Common myeloid progenitor, CD34-positive (primary cell): Measurements from ENCODE around the gene DPP8.

Experiments used
- CTCF ChIA-PET: fragments of 350-600 bp; sonication (Branson Sonifier 250); formaldehyde crosslinking; loops from one replicate; lab custom pipeline; 2021; ENCODE audit warnings: antibody characterized with exemption; lab: Charles Lee
- POLR2A ChIA-PET: fragments of 350-600 bp; sonication (Branson Sonifier 250); formaldehyde crosslinking; loops from one replicate; lab custom pipeline; 2021; ENCODE audit warnings: antibody characterized with exemption; lab: Charles Lee
- DNase-seq, 3 donors: peaks; one replicate each; pipeline versions ENCODE4 v3.0.0 to v3.0.0-alpha.2; 2013
- H3K27ac ChIP-seq, 2 experiments: 1 replicate in 1 of 2; 2 replicates in 1 of 2; pipeline ENCODE4 v1.7.0; 2013; ENCODE audit warnings: inconsistent platforms in 2 of 2, low read length in 2 of 2, mild to moderate bottlenecking in 2 of 2, low read depth in 1 of 2, moderate library complexity in 1 of 2; ENCODE audit not compliant: severe bottlenecking in 2 of 2, insufficient read depth in 1 of 2, poor library complexity in 1 of 2
- H3K27me3 ChIP-seq, 5 experiments: replicated peaks in 2 of 5; 1 replicate in 3 of 5; 2 replicates in 2 of 5; pipeline versions ENCODE4 v1.6.1 to v1.7.0; 2013; ENCODE audit warnings: low read length in 4 of 5, mild to moderate bottlenecking in 2 of 5, moderate library complexity in 2 of 5, inconsistent platforms in 1 of 5; ENCODE audit not compliant: insufficient read depth in 5 of 5, control insufficient read depth in 4 of 5
- H3K36me3 ChIP-seq, 4 experiments: 1 replicate in 2 of 4; 2 replicates in 2 of 4; pipeline versions ENCODE4 v1.6.1 to v1.7.0; 2013; ENCODE audit warnings: low read length in 3 of 4, control low read depth in 1 of 4, mild to moderate bottlenecking in 1 of 4; ENCODE audit not compliant: control insufficient read depth in 4 of 4, insufficient read depth in 4 of 4
- H3K4me1 ChIP-seq, 4 experiments: 1 replicate in 3 of 4; 2 replicates in 1 of 4; pipeline versions ENCODE4 v1.6.1 to v1.7.1; 2013; ENCODE audit warnings: low read length in 3 of 4, mild to moderate bottlenecking in 3 of 4, control low read depth in 1 of 4, inconsistent platforms in 1 of 4, moderate library complexity in 1 of 4; ENCODE audit not compliant: control insufficient read depth in 4 of 4, insufficient read depth in 4 of 4; ENCODE audit errors: control extremely low read depth in 1 of 4
- H3K4me3 ChIP-seq, 7 experiments: 1 replicate in 4 of 7; 2 replicates in 3 of 7; pipeline versions ENCODE4 v1.5.1 to v1.7.0; 2013; ENCODE audit warnings: mild to moderate bottlenecking in 7 of 7, low read length in 6 of 7, moderate library complexity in 6 of 7, inconsistent platforms in 2 of 7, low read depth in 2 of 7, control low read depth in 1 of 7; ENCODE audit not compliant: insufficient read depth in 4 of 7, control insufficient read depth in 1 of 7; ENCODE audit errors: extremely low read depth in 1 of 7
- H3K9me3 ChIP-seq, 5 experiments: 1 replicate in 4 of 5; 2 replicates in 1 of 5; pipeline versions ENCODE4 v1.6.1 to v1.7.1; 2013; ENCODE audit warnings: low read length in 4 of 5, mild to moderate bottlenecking in 2 of 5, inconsistent platforms in 1 of 5, low read depth in 1 of 5, moderate library complexity in 1 of 5; ENCODE audit not compliant: control insufficient read depth in 4 of 5, insufficient read depth in 2 of 5; ENCODE audit errors: control extremely low read depth in 1 of 5
- WGBS: methylation state at CpG from one replicate; pipeline ENCODE4 v1.1.5; 2013; ENCODE audit not compliant: insufficient coverage; 5-methylcytosine and 5-hydroxymethylcytosine counted together

The DPP8 gene

GRCh38 chr15:65540314-65540713 lies 22.8 kb upstream of the DPP8 start:
- ChIA-PET POLR2A (no interaction called here), CTCF (interaction anchor here (1.5 kb wide), 1 partner anchor 13 kb away, joined by 4 read pairs; no protein-coding TSS in a partner anchor)
- H3K36me3 ChIP-seq: peaks cover 0 to 5% (median under 1%) of the 10 kb centered on the region in 4 experiments
- no peaks in the 10 kb centered on the region for H3K9me3 ChIP-seq
- no peak overlapping the region for H3K27ac ChIP-seq
- H3K4me3 ChIP-seq: no peak overlapping the region
- DNase-seq: no peak
- 90% methylated on average over 1 of the region's 1 CpG for WGBS
- H3K4me1 ChIP-seq: no peaks in the 10 kb centered on the region
- H3K27me3 ChIP-seq: no peaks in the 10 kb centered on the region

GRCh38 chr15:65535192-65535591 lies 17.7 kb upstream of the DPP8 start:
- Histone ChIP-seq H3K4me1 (peaks cover 0 to 18% (median 9%) of the 10 kb centered on the region in 4 experiments), H3K9me3 (no peaks in the 10 kb centered on the region), H3K36me3 (peaks cover 0 to 10% (median 3%) of the 10 kb centered on the region in 4 experiments), H3K4me3 (no peak overlapping the region), H3K27ac (no peak overlapping the region), H3K27me3 (no peaks in the 10 kb centered on the region)
- no peak for DNase-seq
- POLR2A ChIA-PET: no interaction called here
- WGBS: 100% methylated on average over 3 of the region's 4 CpGs
- CTCF ChIA-PET: no interaction called here

- WGBS: 92% methylated on average over 5 of the region's 5 CpGs
- CTCF ChIA-PET: no interaction called here
- no peaks in the 10 kb centered on the region for H3K27me3 ChIP-seq
- H3K4me3 ChIP-seq: no peak overlapping the region
- POLR2A ChIA-PET: interaction anchor here (0.7 kb wide), 1 partner anchor 59 kb away, joined by 3 read pairs; no protein-coding TSS in a partner anchor
- no peak for DNase-seq
- H3K9me3 ChIP-seq: no peaks in the 10 kb centered on the region
- H3K36me3 ChIP-seq: peaks cover 0 to 10% (median 3%) of the 10 kb centered on the region in 4 experiments
- H3K27ac ChIP-seq: no peak overlapping the region
- peaks cover 0 to 22% (median 13%) of the 10 kb centered on the region in 4 experiments for H3K4me1 ChIP-seq
Observed at GRCh38 chr15:65533057-65533756, 15.7 kb upstream of the DPP8 start.

- Histone ChIP-seq H3K36me3 (peaks cover 0 to 10% (median 3%) of the 10 kb centered on the region in 4 experiments), H3K4me3 (no peak overlapping the region), H3K4me1 (peaks cover 0 to 22% (median 13%) of the 10 kb centered on the region in 4 experiments), H3K9me3 (no peaks in the 10 kb centered on the region), H3K27ac (no peak overlapping the region), H3K27me3 (no peaks in the 10 kb centered on the region)
- POLR2A ChIA-PET: no interaction called here
- DNase-seq: peak in 1 of 3 donors; percentile 22
- CTCF ChIA-PET: no interaction called here
- no CpG with 5 or more reads among the region's 1 CpG for WGBS
Observed at GRCh38 chr15:65532738-65533051, 15.2 kb upstream of the DPP8 start.

GRCh38 chr15:65530318-65531111 lies 13.0 kb upstream of the DPP8 start, which contains the start of gene HACD3:
Gene HACD3 (plus strand): TSS chr15:65530463. CDS start chr15:65530632, 169 bp downstream.
- H3K36me3 ChIP-seq: peaks cover 0 to 10% (median 0%) of the 10 kb centered on the region in 4 experiments
- peaks cover 0 to 22% (median 13%) of the 10 kb centered on the region in 4 experiments for H3K4me1 ChIP-seq
- WGBS: under 1% methylated on average over 74 of the region's 88 CpGs
- peak within 1 kb of the TSS in 1 of 2 experiments; percentile 59 for H3K27ac ChIP-seq
- H3K4me3 ChIP-seq: peak within 1 kb of the TSS; percentile 64 to 87 (median 77)
- POLR2A ChIA-PET: no interaction called here
- CTCF ChIA-PET: interaction anchor here (0.9 to 2.1 kb wide), 4 partner anchors 9 to 18 kb away, joined by 3 to 10 read pairs (median 4); no protein-coding TSS in a partner anchor
- DNase-seq: peak; percentile 83 to 88 (median 86)
- H3K9me3 ChIP-seq: no peaks in the 10 kb centered on the region
- no peaks in the 10 kb centered on the region for H3K27me3 ChIP-seq

GRCh38 chr15:65529762-65530317 lies 12.4 kb upstream of the DPP8 start:
- H3K27me3 ChIP-seq: no peaks in the 10 kb centered on the region
- ChIA-PET CTCF (interaction anchor here (0.9 to 2.1 kb wide), 3 partner anchors 13 to 19 kb away, joined by 3 to 10 read pairs (median 4); no protein-coding TSS in a partner anchor), POLR2A (no interaction called here)
- H3K27ac ChIP-seq: peak overlapping the region in 1 of 2 experiments; percentile 59
- peaks cover 0 to 7% (median 0%) of the 10 kb centered on the region in 4 experiments for H3K36me3 ChIP-seq
- peaks cover 0 to 22% (median 13%) of the 10 kb centered on the region in 4 experiments for H3K4me1 ChIP-seq
- no peaks in the 10 kb centered on the region for H3K9me3 ChIP-seq
- peak overlapping the region in 6 of 7 experiments; percentile 64 to 87 (median 78) for H3K4me3 ChIP-seq
- no peak for DNase-seq
- 48% methylated on average over 7 of the region's 13 CpGs for WGBS
